HL-60 (cell line): ENCODE data around the gene MMP26.

Source experiments
- GABPA ChIP-seq: IDR thresholded peaks from 2 replicates; pipeline ENCODE4 v1.6.1; 2012; ENCODE audit warnings: low read depth
- POLR2AphosphoS5 ChIP-seq: IDR thresholded peaks from 2 replicates; pipeline ENCODE4 v1.6.1; 2012; ENCODE audit warnings: low read depth
- SPI1 ChIP-seq: IDR thresholded peaks from 2 replicates; pipeline ENCODE4 v1.6.1; 2012; ENCODE audit warnings: low read depth, mild to moderate bottlenecking, borderline replicate concordance
- TF ChIP-seq, protein P1 (sequence below): IDR thresholded peaks from one replicate; pipeline ENCODE4 v1.5.1; 2011; ENCODE audit warnings: low read length, control low read depth, inconsistent platforms; ENCODE audit not compliant: insufficient read depth

DNA sequence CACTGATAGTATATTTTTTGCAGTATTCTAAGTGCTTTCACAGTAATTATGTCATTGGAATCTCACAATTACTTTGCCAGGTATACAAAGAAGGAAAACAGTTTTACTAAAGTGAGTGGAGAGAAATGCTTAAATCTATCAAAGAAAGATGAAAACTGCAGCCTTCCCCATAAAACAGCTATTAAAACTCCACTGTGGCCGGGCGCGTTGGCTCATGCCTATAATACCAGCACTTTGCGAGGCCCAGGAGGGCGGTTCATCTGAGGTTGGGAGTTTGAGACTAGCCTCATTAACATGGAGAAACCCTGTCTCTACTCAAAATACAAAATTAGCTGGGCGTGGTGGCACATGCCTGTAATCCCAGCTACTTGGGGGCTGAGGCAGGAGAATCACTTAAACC is 41.7 kb upstream of the MMP26 start:
- TF ChIP-seq POLR2AphosphoS5 (no peak), GABPA (no peak), SPI1 (no peak)
- TF ChIP-seq, protein P1, sequence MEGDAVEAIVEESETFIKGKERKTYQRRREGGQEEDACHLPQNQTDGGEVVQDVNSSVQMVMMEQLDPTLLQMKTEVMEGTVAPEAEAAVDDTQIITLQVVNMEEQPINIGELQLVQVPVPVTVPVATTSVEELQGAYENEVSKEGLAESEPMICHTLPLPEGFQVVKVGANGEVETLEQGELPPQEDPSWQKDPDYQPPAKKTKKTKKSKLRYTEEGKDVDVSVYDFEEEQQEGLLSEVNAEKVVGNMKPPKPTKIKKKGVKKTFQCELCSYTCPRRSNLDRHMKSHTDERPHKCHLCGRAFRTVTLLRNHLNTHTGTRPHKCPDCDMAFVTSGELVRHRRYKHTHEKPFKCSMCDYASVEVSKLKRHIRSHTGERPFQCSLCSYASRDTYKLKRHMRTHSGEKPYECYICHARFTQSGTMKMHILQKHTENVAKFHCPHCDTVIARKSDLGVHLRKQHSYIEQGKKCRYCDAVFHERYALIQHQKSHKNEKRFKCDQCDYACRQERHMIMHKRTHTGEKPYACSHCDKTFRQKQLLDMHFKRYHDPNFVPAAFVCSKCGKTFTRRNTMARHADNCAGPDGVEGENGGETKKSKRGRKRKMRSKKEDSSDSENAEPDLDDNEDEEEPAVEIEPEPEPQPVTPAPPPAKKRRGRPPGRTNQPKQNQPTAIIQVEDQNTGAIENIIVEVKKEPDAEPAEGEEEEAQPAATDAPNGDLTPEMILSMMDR, result no peak
